ENCODE data around the gene ZNF431. TPM values are rescaled to one million over a fixed set of nuclear protein-coding genes. Genes with fewer than 3 reads are reported as not detected.

ZNF431 gene
- total RNA-seq, 4 donors from 2014 or later = 20.4 to 49.0 (median 27.4) TPM

DNA sequence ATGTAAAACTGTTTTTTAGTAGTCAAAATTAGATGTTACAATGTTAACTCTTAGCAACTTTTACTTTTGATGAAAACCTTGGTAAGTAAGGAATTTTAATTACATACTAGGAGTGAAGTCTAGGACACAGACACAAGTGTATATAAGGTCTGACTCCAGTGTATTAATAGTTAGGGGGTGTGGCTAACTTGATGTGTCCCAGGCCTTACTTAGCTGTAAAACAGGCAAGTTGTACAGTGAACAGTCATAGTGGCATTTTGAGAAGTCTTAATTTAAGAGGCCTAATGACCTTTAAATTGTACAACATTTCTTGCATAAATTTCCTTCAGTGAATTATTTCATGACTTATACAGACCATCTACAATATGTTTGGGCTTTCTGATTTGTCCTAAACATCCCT is 6.8 kb downstream of the ZNF431 start:
- TF ChIP-seq, protein P1, sequence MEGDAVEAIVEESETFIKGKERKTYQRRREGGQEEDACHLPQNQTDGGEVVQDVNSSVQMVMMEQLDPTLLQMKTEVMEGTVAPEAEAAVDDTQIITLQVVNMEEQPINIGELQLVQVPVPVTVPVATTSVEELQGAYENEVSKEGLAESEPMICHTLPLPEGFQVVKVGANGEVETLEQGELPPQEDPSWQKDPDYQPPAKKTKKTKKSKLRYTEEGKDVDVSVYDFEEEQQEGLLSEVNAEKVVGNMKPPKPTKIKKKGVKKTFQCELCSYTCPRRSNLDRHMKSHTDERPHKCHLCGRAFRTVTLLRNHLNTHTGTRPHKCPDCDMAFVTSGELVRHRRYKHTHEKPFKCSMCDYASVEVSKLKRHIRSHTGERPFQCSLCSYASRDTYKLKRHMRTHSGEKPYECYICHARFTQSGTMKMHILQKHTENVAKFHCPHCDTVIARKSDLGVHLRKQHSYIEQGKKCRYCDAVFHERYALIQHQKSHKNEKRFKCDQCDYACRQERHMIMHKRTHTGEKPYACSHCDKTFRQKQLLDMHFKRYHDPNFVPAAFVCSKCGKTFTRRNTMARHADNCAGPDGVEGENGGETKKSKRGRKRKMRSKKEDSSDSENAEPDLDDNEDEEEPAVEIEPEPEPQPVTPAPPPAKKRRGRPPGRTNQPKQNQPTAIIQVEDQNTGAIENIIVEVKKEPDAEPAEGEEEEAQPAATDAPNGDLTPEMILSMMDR (IDR thresholded peaks at IDR 0.05) = no peak
- no peak for TF ChIP-seq POLR2A (IDR thresholded peaks at IDR 0.05)
- no peak for DNase-seq (ENCODE audit: low spot score in 2 of 2)
- no peak overlapping the region for H3K4me3 ChIP-seq (ENCODE audit: low read depth, poor library complexity, severe bottlenecking)
- intact Hi-C loops (cut with DNase I; ENCODE audit: low total_unique reads) = no loop called here

DNA sequence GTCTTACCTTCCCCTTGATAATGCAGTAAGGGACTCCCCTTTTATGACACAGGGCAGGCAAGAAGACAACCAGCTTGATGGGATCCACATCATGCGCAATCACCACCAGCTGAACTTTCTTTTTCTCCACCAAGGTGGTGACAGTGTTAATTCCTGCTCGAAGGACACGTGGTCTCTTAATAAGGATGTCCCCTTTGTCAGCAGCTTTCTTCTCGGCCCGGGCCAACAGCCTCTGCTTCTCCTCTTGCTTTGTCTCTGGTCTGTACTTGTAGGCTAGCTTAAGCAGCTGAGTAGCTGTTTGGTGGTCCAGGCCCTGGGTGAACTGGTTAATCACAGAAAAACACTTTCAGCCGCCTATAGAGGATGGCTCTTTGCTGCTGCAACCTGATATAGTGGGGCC is 8.0 kb downstream of the ZNF431 start:
- H3K4me3 ChIP-seq (ENCODE audit: low read depth, poor library complexity, severe bottlenecking) = no peak overlapping the region
- WGBS, 2 donors = 98% methylated on average over 6 of the region's 6 CpGs
- intact Hi-C loops (cut with DNase I; ENCODE audit: low total_unique reads) = no loop called here
- no peak for TF ChIP-seq POLR2A (IDR thresholded peaks at IDR 0.05)
- TF ChIP-seq, protein P1 (IDR thresholded peaks at IDR 0.05) = no peak
- DNase-seq (ENCODE audit: low spot score in 2 of 2) = no peak

DNA sequence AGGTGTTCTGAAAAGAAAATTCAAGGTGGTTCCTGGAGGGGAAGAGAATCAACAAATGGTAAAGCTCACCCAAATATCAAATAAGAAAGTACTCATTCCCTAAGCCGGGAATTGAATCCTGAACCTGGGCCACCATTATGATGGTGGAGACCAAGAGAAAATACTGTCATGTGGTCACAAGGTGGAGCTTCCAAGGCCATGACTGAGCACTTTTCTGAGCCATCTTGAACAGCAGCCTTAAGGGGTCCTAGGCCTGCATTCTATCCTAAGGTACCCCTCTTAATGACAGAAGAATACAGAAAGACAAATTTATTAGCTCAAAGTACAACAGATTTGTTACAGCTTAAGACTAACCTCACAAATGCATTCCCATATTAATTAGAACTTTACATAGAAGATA is 9.6 kb downstream of the ZNF431 start:
- WGBS, 2 donors = 97 to 100% methylated on average over 1 of the region's 1 CpG
- intact Hi-C loops (cut with DNase I; ENCODE audit: low total_unique reads) = no loop called here
- TF ChIP-seq POLR2A (IDR thresholded peaks at IDR 0.05) = no peak
- TF ChIP-seq, protein P1 (IDR thresholded peaks at IDR 0.05) = no peak
- no peak for DNase-seq (ENCODE audit: low spot score in 2 of 2)
- no peak overlapping the region for H3K4me3 ChIP-seq (ENCODE audit: low read depth, poor library complexity, severe bottlenecking)

DNA sequence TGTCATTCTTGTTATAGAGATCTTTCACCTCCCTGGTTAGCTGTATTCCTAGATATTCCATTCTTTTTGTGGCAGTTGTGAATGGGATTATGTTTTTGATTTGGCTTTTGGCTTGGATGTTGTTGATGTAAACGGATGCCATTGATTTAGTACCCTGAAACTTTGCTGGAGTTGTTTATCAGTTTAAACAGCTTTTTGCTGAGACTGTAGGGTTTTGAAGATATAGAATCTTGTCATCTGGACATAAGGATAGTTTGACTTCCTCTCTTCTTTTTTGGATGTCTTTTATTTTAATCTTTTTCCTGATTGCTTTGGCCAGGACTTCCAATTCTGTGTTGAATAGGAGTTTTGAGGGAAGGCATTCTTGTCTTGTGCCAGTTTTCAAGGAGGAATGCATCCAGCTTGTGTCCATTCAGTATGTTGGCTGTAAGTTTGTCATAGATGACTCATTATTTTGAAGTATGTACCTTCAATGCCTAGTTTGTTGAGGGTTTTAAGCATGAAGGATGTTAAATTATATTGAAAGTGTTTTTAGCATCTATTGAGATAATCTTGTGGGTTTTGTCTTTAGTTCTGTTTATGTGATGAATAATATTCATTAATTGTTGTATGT is 16.8 kb downstream of the ZNF431 start:
- WGBS, 2 donors = 77 to 78% methylated on average over 1 of the region's 1 CpG
- H3K4me3 ChIP-seq (ENCODE audit: low read depth, poor library complexity, severe bottlenecking) = no peak overlapping the region
- intact Hi-C loops (cut with DNase I; ENCODE audit: low total_unique reads) = no loop called here
- DNase-seq (ENCODE audit: low spot score in 2 of 2) = no peak
- TF ChIP-seq, protein P1 (IDR thresholded peaks at IDR 0.05) = no peak
- no peak for TF ChIP-seq POLR2A (IDR thresholded peaks at IDR 0.05)

DNA sequence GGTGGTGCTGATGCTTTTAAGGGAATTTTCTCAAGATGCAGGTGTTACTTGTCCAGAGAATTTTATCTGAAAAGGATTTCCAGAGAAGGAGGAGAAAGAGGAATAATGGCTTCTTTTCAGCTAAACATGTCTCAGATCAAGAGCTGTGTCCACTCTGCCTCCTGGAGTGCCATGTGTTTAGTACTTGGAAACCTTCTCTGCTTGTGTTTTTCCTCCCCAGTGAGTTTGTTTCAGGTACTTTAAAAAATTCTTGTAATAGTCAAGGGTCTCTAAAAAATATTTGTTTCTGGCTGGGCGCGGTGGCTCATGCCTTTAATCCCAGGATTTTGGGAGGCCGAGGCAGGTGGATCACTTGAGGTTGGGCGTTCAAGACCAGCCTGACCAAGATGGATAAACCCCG is 22.7 kb downstream of the ZNF431 start:
- no peak overlapping the region for H3K4me3 ChIP-seq (ENCODE audit: low read depth, poor library complexity, severe bottlenecking)
- TF ChIP-seq, protein P1 (IDR thresholded peaks at IDR 0.05) = no peak
- no peak for TF ChIP-seq POLR2A (IDR thresholded peaks at IDR 0.05)
- intact Hi-C loops (cut with DNase I; ENCODE audit: low total_unique reads) = no loop called here
- DNase-seq (ENCODE audit: low spot score in 2 of 2) = no peak
- WGBS, 2 donors = 98 to 100% methylated on average over 5 of the region's 5 CpGs

DNA sequence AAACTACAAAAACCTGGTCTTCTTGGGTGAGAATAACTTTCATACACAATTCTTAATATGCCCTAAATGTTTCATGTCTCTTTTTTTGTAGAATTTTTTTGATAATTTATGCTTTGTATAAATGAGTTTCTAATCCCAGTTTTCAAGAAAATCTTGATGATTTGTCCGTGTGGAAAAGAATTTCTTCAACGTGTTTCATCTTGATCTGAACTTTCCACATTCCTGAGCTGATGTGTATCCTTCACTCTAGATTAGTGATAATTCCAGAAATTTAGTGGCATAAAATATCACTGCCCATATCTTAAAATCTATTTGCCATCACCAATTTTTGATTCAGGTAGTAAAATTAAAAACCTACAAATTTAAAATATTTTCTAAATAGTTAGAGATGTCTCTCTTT is 24.6 kb downstream of the ZNF431 start:
- no peak for TF ChIP-seq POLR2A (IDR thresholded peaks at IDR 0.05)
- TF ChIP-seq, protein P1 (IDR thresholded peaks at IDR 0.05) = no peak
- WGBS, 2 donors = 42 to 62% methylated on average over 2 of the region's 2 CpGs
- intact Hi-C loops (cut with DNase I; ENCODE audit: low total_unique reads) = no loop called here
- DNase-seq (ENCODE audit: low spot score in 2 of 2) = no peak
- no peak overlapping the region for H3K4me3 ChIP-seq (ENCODE audit: low read depth, poor library complexity, severe bottlenecking)

All from lower leg skin (tissue), 4 donors.